Pancreas (tissue), 10 donors: ENCODE results near the gene TSC1. TPM values are rescaled to one million over a fixed set of nuclear protein-coding genes. Genes with fewer than 3 reads are reported as not detected.

ENCODE experiments used
- ATAC-seq, 4 donors: fragments of 200-7000 bp; cut with Tn5 transposase; one replicate each; pipeline versions ENCODE4 v1.8.0 to v1.9.1; 2020; ENCODE audit warnings: mild to moderate bottlenecking in 4 of 4, moderate library complexity in 4 of 4
- DNase-seq, 6 donors: peaks; one replicate each; pipeline ENCODE4 v3.0.0-alpha.2; 2020
- FAIRE-seq: peaks from 2 replicates; lab custom pipeline; 2012; peaks lifted over from hg19 to GRCh38; lab: Jason Lieb, UNC
- H3K27ac ChIP-seq, 4 donors: fragments of 200-600 bp; sonication (generic); 1 replicate in 3 of 4; 2 replicates in 1 of 4; pipeline versions ENCODE4 v1.5.0 to v1.8.0; 2020
- H3K27me3 ChIP-seq, 4 donors: fragments of 200-600 bp; one replicate each; pipeline ENCODE4 v1.8.0; 2021
- H3K36me3 ChIP-seq, 3 donors: fragments of 200-600 bp; sonication (generic) in 1 of 3; one replicate each; pipeline versions ENCODE4 v1.5.0 to v1.8.0; 2020 to 2021
- H3K4me1 ChIP-seq, 3 donors: fragments of 200-600 bp; one replicate each; pipeline ENCODE4 v1.8.0; 2021
- H3K4me3 ChIP-seq, 4 donors: fragments of 200-600 bp; sonication (generic) in 2 of 4; one replicate each; pipeline versions ENCODE4 v1.5.0 to v1.8.0; 2020 to 2021
- H3K9me3 ChIP-seq, 4 donors: fragments of 200-600 bp; one replicate each; pipeline ENCODE4 v1.8.0; 2021
- WGBS, 2 donors: extraction: QIAGEN DNeasy Blood & Tissue Kit; methylation state at CpG; one replicate each; pipeline ENCODE4 v1.1.7; 2013; 5-methylcytosine and 5-hydroxymethylcytosine counted together
- intact Hi-C, 3 donors: fragments of 100-400 bp; cut with DNase I; formaldehyde crosslinking; loops; one replicate each; pipeline versions ENCODE4 v1.11.1 to v1.14.2; 2022
- polyA plus RNA-seq, 2 donors: library from polyadenylated mRNA; stranded (reverse); fragments of 200-250 nt; gene quantifications; one replicate each; pipeline ENCODE4 v1.2.3, GENCODE V29; 2013
- total RNA-seq, 6 donors: library from RNA; stranded (reverse); fragmentation: NEBNext Ultra II Directional in 4 of 6; extraction: Animal tissue kit (Norgen Biotek cat#: 25700) in 4 of 6; gene quantifications; one replicate each; pipeline versions ENCODE4 v1.2.1 to v1.2.4, GENCODE V29; 2021 to 2023
- TF ChIP-seq, protein P1 (sequence below), 4 donors: fragments of 200-600 bp; sonication (generic) in 3 of 4; IDR thresholded peaks; one replicate each; pipeline versions ENCODE4 v1.5.0 to v1.8.0; 2021; ENCODE audit warnings: antibody characterized with exemption in 4 of 4
- donor health status: healthy with polysubstance abuse.
- donor health status: DM: no; HTN: no; CAD: no; lungs with moderate emphysema.
- donor health status: DM: no; HTN: no; CAD: no.
- donor health status: control.
- donor health status: control.
- donor health status: Bipolar disorder and iron deficiency.
- donor health status: DM: yes; HTN: yes; CAD: no.
- donor health status: DM: no; HTN: no; CAD: no.
- donor health status: DM: no; HTN: no; CAD: no.
- donor health status: DM: yes; HTN: yes; CAD: no.

TSC1 gene
- total and polyA plus RNA-seq, 8 donors = 17.1 to 34.5 (median 20.0) TPM

DNA sequence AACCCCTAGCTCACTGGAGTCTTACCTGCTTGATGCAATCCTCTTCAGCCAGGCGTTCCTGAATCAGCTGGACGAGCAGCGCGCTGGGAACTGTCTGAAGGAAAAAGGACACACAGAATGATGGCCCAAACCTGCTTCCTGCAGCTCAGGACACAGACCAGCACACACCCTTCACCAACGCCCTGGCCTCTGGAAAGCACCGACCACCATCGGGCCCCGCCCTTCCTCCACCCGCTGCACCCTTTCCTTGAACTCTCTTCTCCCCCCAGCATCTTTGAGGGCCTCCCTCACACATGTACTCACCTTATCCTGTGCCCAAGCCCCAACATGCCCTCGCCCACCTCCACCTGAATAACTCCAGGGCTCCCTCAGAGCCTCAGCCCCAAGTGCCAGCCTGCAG lies 89.6 kb downstream of the TSC1 start:
- Histone ChIP-seq H3K27ac (no peak overlapping the region), H3K4me3 (no peak overlapping the region), H3K4me1 (no peaks in the 10 kb centered on the region), H3K27me3 (no peaks in the 10 kb centered on the region), H3K36me3 (no peaks in the 10 kb centered on the region), H3K9me3 (no peaks in the 10 kb centered on the region)
- no peak for FAIRE-seq
- 81 to 84% methylated on average over 10 of the region's 10 CpGs for WGBS, 2 donors
- TF ChIP-seq, protein P1, sequence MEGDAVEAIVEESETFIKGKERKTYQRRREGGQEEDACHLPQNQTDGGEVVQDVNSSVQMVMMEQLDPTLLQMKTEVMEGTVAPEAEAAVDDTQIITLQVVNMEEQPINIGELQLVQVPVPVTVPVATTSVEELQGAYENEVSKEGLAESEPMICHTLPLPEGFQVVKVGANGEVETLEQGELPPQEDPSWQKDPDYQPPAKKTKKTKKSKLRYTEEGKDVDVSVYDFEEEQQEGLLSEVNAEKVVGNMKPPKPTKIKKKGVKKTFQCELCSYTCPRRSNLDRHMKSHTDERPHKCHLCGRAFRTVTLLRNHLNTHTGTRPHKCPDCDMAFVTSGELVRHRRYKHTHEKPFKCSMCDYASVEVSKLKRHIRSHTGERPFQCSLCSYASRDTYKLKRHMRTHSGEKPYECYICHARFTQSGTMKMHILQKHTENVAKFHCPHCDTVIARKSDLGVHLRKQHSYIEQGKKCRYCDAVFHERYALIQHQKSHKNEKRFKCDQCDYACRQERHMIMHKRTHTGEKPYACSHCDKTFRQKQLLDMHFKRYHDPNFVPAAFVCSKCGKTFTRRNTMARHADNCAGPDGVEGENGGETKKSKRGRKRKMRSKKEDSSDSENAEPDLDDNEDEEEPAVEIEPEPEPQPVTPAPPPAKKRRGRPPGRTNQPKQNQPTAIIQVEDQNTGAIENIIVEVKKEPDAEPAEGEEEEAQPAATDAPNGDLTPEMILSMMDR (IDR thresholded peaks at IDR 0.05) = no peak
- ATAC-seq = no peak
- DNase-seq = no peak
- intact Hi-C loops = no loop called here

DNA sequence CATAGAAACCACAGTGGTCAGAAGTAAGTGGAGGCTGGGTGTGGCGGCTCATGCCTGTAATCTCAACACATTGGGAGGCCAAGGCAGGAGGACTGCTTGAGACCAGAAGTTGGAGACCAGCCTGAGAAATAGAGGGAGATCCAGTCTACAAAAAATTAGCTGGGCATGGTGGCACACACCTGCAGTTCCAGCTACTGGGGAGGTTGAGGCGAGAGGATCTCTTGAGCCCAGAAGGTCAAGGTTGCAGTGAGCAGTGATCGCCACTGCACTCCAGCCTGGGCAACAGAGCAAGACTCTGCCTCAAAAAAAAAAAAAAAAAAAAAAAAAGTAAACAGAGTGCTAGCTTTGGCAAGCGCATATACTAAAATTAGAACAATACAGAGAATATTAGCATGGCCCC lies 90.9 kb downstream of the TSC1 start:
- TF ChIP-seq, protein P1 (IDR thresholded peaks at IDR 0.05) = no peak
- H3K27me3 ChIP-seq = no peaks in the 10 kb centered on the region
- no peak for FAIRE-seq
- H3K36me3 ChIP-seq = no peaks in the 10 kb centered on the region
- DNase-seq = no peak
- no peak overlapping the region for H3K27ac ChIP-seq
- 91 to 94% methylated on average over 4 of the region's 4 CpGs for WGBS, 2 donors
- intact Hi-C loops = no loop called here
- H3K4me3 ChIP-seq = no peak overlapping the region
- H3K4me1 ChIP-seq = no peaks in the 10 kb centered on the region
- ATAC-seq = no peak
- H3K9me3 ChIP-seq = no peaks in the 10 kb centered on the region

DNA sequence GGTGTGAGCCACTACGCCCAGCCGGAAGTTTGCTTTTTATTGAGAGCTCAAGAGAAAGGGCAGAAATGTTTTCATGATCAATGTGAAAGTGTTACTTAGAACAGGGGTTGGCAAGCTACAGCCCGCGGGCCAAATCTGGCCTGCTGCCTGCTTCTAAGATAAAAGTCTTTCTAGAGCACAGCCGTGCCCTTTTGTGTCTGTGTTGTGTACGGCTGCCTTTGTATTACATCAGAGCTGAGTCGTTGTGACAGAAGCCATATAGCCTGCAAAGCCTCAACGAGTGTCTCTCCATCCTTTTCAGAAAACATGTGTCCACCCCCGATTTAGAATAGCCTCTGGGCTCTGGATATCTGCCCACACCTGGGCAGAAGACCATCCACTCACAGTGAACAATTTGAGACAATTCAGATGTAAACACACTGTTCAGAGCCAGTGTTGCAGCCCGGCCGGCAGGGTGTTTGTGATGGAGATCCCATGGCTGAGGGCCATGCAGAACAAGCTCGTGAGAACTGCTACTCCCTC lies 95.2 kb downstream of the TSC1 start:
- H3K27me3 ChIP-seq = no peaks in the 10 kb centered on the region
- intact Hi-C loops = no loop called here
- H3K9me3 ChIP-seq = no peaks in the 10 kb centered on the region
- FAIRE-seq (no peak), ATAC-seq (no peak), DNase-seq (peak in 1 of 6 donors; percentile 28)
- H3K36me3 ChIP-seq = no peaks in the 10 kb centered on the region
- WGBS, 2 donors = 58 to 62% methylated on average over 12 of the region's 12 CpGs
- H3K27ac ChIP-seq = no peak overlapping the region
- TF ChIP-seq, protein P1 (IDR thresholded peaks at IDR 0.05) = no peak
- no peaks in the 10 kb centered on the region for H3K4me1 ChIP-seq
- H3K4me3 ChIP-seq = no peak overlapping the region

DNA sequence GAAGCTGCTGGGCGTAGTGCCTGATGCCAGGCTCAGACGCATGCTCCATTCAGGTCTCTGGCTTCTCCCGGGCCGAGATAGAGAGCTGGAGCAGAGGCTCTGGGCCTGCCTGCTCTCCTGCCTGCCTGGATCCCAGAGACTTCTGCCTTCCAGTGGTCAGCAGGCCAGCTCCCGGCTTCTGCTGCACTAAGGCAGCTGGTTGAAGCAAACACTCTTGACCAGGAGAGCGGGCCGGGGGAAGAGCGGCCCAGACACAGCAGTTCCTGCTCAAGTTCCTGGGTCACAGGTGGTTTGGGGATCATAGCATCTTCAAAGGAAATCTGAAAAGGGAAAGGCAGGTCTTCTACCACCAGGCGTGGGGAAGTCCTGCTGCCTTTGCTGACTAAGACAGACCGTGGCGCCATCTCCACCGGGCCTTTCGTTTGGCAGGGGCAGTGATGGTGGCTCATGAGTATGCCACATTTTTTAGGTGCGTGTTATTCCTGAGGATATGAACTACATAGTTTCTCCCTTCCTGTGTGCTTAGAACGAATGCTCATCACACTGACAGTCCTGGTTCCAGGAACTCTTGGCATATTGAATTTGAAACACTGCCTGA lies 97.4 kb downstream of the TSC1 start:
- H3K4me1 ChIP-seq = no peaks in the 10 kb centered on the region
- 88 to 89% methylated on average over 15 of the region's 15 CpGs for WGBS, 2 donors
- H3K9me3 ChIP-seq = no peaks in the 10 kb centered on the region
- DNase-seq = peak in 1 of 6 donors; percentile 41
- no peaks in the 10 kb centered on the region for H3K36me3 ChIP-seq
- no peak for ATAC-seq
- FAIRE-seq = no peak
- TF ChIP-seq, protein P1 (IDR thresholded peaks at IDR 0.05) = no peak
- intact Hi-C loops = no loop called here
- no peak overlapping the region for H3K27ac ChIP-seq
- no peaks in the 10 kb centered on the region for H3K27me3 ChIP-seq
- no peak overlapping the region for H3K4me3 ChIP-seq
